ENCODE data around the gene WDR48. TPM values are rescaled to one million over a fixed set of nuclear protein-coding genes. Genes with fewer than 3 reads are reported as not detected.

The WDR48 gene
- total RNA-seq, 3 donors from 2014 or later, result 32.8 to 48.9 (median 33.8) TPM

DNA sequence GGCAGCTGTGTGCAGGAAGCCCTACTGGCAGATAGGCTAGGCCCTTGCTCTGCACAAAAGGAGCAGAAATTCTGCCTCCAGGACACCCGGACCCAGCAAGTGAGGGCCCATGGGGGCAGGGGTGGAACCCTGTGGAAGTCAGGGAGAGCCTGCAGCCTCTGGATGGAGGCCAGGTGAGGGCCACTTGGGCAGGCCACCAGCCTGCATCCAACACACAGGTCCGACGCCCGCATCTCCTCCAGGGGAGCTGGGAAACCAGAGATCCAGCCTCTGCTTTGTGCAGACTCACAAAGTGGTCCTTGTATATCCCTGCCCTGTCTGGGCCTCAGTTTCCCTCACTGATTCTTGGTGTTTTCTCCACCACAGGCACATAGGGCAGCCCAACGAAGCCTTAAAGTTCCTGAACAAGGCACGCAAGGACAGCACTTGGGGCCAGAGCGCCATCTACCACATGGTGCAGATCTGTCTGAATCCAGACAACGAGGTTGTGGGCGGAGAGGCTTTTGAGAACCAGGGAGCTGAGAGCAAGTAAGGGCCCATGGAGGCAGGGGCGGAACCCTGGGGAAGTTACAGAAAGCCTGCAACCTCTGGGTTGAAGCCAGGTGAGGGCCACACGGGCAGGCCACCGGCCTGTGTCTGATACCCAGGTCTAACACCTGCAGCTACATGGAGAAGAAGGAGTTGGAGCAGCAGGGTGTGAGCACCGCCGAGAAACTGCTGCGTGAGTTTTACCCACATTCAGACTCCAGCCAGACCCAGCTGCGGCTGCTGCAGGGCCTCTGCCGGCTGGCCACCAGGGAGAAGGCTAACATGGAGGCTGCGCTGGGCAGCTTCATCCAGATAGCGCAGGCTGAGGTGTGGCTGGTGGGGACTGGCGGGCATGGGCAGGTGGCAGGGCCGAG, 85.0 kb downstream of the WDR48 start:
- intact Hi-C loops (cut with DNase I; ENCODE audit: low total_unique reads), result no loop called here
- TF ChIP-seq, protein P1, sequence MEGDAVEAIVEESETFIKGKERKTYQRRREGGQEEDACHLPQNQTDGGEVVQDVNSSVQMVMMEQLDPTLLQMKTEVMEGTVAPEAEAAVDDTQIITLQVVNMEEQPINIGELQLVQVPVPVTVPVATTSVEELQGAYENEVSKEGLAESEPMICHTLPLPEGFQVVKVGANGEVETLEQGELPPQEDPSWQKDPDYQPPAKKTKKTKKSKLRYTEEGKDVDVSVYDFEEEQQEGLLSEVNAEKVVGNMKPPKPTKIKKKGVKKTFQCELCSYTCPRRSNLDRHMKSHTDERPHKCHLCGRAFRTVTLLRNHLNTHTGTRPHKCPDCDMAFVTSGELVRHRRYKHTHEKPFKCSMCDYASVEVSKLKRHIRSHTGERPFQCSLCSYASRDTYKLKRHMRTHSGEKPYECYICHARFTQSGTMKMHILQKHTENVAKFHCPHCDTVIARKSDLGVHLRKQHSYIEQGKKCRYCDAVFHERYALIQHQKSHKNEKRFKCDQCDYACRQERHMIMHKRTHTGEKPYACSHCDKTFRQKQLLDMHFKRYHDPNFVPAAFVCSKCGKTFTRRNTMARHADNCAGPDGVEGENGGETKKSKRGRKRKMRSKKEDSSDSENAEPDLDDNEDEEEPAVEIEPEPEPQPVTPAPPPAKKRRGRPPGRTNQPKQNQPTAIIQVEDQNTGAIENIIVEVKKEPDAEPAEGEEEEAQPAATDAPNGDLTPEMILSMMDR (IDR thresholded peaks at IDR 0.05), result no peak
- TF ChIP-seq POLR2A (IDR thresholded peaks at IDR 0.05), result no peak
- no peak for TF ChIP-seq POLR2AphosphoS5 (IDR thresholded peaks at IDR 0.05)
- Histone ChIP-seq H3K9me3 (no peaks in the 10 kb centered on the region), H3K27me3 (no peaks in the 10 kb centered on the region), H3K4me1 (peaks cover 0 to 33% of the 10 kb centered on the region in 2 donors), H3K4me3 (no peak overlapping the region), H3K36me3 (no peaks in the 10 kb centered on the region), H3K27ac (no peak overlapping the region)
- DNase-seq (ENCODE audit: low spot score in 2 of 2), result no peak

DNA sequence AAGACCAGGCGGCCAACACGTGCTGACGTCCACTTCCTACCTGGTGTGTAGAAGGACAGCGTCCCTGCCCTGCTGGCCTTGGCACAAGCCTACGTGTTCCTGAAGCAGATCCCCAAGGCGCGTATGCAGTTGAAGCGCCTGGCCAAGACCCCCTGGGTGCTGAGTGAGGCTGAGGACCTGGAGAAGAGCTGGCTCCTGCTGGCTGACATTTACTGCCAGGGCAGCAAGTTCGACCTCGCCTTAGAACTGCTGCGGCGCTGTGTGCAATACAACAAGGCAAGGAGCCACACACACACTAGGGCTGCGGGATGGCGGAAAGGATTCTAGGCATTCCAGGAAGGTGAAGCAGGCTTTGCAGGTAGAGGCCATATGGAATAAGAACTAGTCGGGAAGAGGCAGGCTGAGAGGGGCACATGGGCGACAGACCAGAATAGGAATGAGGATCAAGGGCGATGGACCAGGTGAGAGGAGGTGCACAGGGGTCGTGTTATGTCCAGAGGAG, 85.7 kb downstream of the WDR48 start:
- Histone ChIP-seq H3K4me3 (no peak overlapping the region), H3K36me3 (no peaks in the 10 kb centered on the region), H3K9me3 (no peaks in the 10 kb centered on the region), H3K27ac (no peak overlapping the region), H3K27me3 (no peaks in the 10 kb centered on the region), H3K4me1 (peaks cover 4 to 40% of the 10 kb centered on the region in 2 donors)
- no peak for TF ChIP-seq POLR2A (IDR thresholded peaks at IDR 0.05)
- no peak for TF ChIP-seq POLR2AphosphoS5 (IDR thresholded peaks at IDR 0.05)
- TF ChIP-seq, protein P1 (IDR thresholded peaks at IDR 0.05), result no peak
- intact Hi-C loops (cut with DNase I; ENCODE audit: low total_unique reads), result no loop called here
- no peak for DNase-seq (ENCODE audit: low spot score in 2 of 2)

DNA sequence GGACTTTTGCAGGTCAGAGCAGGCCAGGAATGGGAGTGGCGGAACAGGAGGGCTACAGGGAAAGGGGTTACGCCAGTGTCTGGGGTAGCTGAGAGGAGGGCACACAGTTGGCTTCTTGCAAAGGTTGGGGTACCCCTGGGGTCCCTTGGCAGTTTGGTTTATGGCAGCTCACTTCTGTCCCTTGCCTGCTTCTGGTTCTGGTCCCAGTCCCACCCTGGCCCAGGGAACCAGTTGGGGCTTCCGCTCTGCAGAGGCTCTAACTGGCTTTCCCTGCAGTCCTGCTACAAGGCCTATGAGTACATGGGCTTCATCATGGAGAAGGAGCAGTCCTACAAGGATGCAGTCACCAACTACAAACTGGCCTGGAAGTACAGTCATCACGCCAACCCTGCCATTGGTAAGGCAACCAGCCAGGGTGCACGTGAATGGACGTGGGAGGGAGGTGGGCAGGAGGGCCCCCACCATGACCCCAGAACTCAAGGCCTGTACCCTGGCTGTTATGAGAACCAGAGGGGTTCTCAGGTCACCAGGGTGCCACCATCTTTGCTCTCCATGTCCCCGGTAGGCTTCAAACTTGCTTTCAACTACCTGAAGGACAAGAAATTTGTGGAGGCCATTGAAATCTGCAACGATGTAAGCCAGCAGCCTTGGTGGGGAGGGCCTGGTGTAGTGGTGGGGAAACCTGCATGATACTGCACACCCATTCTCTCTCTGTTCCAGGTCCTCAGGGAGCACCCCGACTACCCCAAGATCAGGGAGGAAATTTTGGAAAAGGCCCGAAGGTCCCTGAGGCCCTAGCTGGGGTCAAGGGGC, 86.4 kb downstream of the WDR48 start:
- no peaks in the 10 kb centered on the region for H3K9me3 ChIP-seq
- no peak overlapping the region for H3K4me3 ChIP-seq
- peaks cover 4% of the 10 kb centered on the region for H3K36me3 ChIP-seq
- peaks cover 7 to 47% of the 10 kb centered on the region in 2 donors for H3K4me1 ChIP-seq
- intact Hi-C loops (cut with DNase I; ENCODE audit: low total_unique reads), result no loop called here
- TF ChIP-seq POLR2A (IDR thresholded peaks at IDR 0.05) (no peak), POLR2AphosphoS5 (IDR thresholded peaks at IDR 0.05) (no peak)
- TF ChIP-seq, protein P1 (IDR thresholded peaks at IDR 0.05), result no peak
- H3K27ac ChIP-seq, result peak overlapping the region; percentile 59 to 94
- no peaks in the 10 kb centered on the region for H3K27me3 ChIP-seq
- no peak for DNase-seq (ENCODE audit: low spot score in 2 of 2)

DNA sequence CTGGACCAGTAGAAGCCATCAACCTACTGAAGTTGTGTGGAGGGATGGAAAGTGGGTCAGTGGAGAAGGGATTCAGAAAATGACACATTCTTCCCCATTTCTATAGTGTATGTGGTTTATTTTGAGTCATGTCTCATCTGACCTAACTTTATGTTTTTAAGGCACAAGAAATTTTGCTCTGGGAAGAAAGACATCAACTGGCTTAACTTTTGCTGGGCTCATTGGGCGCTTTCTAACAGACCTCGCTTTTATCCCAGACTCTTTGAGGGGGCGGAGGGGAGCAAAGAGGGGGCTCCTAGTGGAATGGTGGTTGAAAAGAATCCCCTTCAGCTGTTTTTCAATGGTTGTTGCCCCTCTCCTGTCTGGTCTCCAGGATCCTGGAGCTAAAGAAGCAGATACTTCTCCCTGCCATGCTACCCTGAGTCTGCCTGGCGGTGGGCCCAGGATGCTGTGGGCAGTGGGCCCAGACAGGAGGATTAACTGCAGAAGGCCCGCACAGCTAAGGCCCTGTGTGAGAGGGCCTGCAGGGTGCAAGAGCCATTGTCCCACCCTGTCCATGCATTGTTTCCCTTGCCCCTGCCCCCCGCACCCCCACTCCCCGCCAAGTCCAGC, 87.1 kb downstream of the WDR48 start:
- intact Hi-C loops (cut with DNase I; ENCODE audit: low total_unique reads), result no loop called here

More for the DNA sequence above, 87.1 kb downstream of the WDR48 start:
- Histone ChIP-seq H3K9me3 (no peaks in the 10 kb centered on the region), H3K4me1 (peaks cover 7 to 45% of the 10 kb centered on the region in 2 donors), H3K27me3 (no peaks in the 10 kb centered on the region), H3K27ac (peak overlapping the region; percentile 59 to 94), H3K36me3 (peaks cover 11% of the 10 kb centered on the region), H3K4me3 (no peak overlapping the region)
- TF ChIP-seq POLR2A (IDR thresholded peaks at IDR 0.05), result no peak
- TF ChIP-seq, protein P1 (IDR thresholded peaks at IDR 0.05), result no peak
- no peak for TF ChIP-seq POLR2AphosphoS5 (IDR thresholded peaks at IDR 0.05)
- peak in 1 of 2 donors; percentile 45 for DNase-seq (ENCODE audit: low spot score in 2 of 2)
